ENCODE measurements around the gene CLK2. TPM values are rescaled to one million over a fixed set of nuclear protein-coding genes. Genes with fewer than 3 reads are reported as not detected.

Gene CLK2
- total RNA-seq, 1 donor from 2014 or later: 23.5 TPM

GRCh38 chr1:155285063-155285462 is 11.8 kb upstream of the CLK2 start:
- Histone ChIP-seq H3K27me3 (ENCODE audit: control insufficient read depth in 3 of 3, insufficient read depth in 3 of 3, low read length in 3 of 3) (no peaks in the 10 kb centered on the region), H3K4me1 (ENCODE audit: control insufficient read depth in 3 of 3, insufficient read depth in 3 of 3, low read length in 3 of 3) (no peaks in the 10 kb centered on the region), H3K36me3 (ENCODE audit: control insufficient read depth in 3 of 3, insufficient read depth in 3 of 3, low read length in 3 of 3) (peaks cover 0 to 3% (median 0%) of the 10 kb centered on the region in 3 donors), H3K9me3 (ENCODE audit: control insufficient read depth in 3 of 3, low read length in 3 of 3) (no peaks in the 10 kb centered on the region), H3K9ac (ENCODE audit: low read depth in 1 of 3, low read length in 3 of 3) (no peak overlapping the region), H3K27ac (ENCODE audit: low read depth, low read length) (no peak overlapping the region), H3K4me3 (ENCODE audit: low read length in 3 of 3) (no peak overlapping the region)

GRCh38 chr1:155284476-155284875 is 11.2 kb upstream of the CLK2 start:
- no peaks in the 10 kb centered on the region for H3K9me3 ChIP-seq (ENCODE audit: control insufficient read depth in 3 of 3, low read length in 3 of 3)
- no peak overlapping the region for H3K4me3 ChIP-seq (ENCODE audit: low read length in 3 of 3)
- H3K27me3 ChIP-seq (ENCODE audit: control insufficient read depth in 3 of 3, insufficient read depth in 3 of 3, low read length in 3 of 3): no peaks in the 10 kb centered on the region
- H3K36me3 ChIP-seq (ENCODE audit: control insufficient read depth in 3 of 3, insufficient read depth in 3 of 3, low read length in 3 of 3): peaks cover 0 to 3% (median 0%) of the 10 kb centered on the region in 3 donors
- H3K4me1 ChIP-seq (ENCODE audit: control insufficient read depth in 3 of 3, insufficient read depth in 3 of 3, low read length in 3 of 3): no peaks in the 10 kb centered on the region
- H3K9ac ChIP-seq (ENCODE audit: low read depth in 1 of 3, low read length in 3 of 3): no peak overlapping the region
- no peak overlapping the region for H3K27ac ChIP-seq (ENCODE audit: low read depth, low read length)

GRCh38 chr1:155282488-155283091 is 9.3 kb upstream of the CLK2 start:
- no peaks in the 10 kb centered on the region for H3K27me3 ChIP-seq (ENCODE audit: control insufficient read depth in 3 of 3, insufficient read depth in 3 of 3, low read length in 3 of 3)
- peaks cover 0 to 3% (median 0%) of the 10 kb centered on the region in 3 donors for H3K36me3 ChIP-seq (ENCODE audit: control insufficient read depth in 3 of 3, insufficient read depth in 3 of 3, low read length in 3 of 3)
- no peak overlapping the region for H3K27ac ChIP-seq (ENCODE audit: low read depth, low read length)

DNA sequence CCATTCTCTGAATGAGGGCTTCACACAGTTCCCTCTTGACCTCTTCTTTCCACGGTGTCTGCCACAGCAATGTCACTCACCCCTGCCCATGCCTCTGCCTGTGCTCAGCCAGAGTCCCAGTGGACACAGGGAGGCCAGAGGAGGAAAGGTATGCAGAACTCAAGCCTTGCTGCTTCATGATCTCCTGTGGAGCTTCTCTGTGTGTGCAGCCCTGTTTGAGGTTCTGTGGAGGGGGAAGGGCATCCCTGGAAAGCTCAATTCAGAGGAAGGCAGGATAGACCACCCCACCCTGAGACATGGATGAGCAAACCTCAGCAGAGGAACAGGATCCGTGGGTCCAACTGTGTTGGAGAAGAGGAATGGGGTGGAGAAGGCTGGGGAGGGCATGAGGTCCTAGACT is 6.0 kb upstream of the CLK2 start:
- no peak overlapping the region for H3K4me3 ChIP-seq (ENCODE audit: low read length in 3 of 3)
- no peaks in the 10 kb centered on the region for H3K36me3 ChIP-seq (ENCODE audit: control insufficient read depth in 3 of 3, insufficient read depth in 3 of 3, low read length in 3 of 3)
- no peak overlapping the region for H3K27ac ChIP-seq (ENCODE audit: low read depth, low read length)
- H3K9me3 ChIP-seq (ENCODE audit: control insufficient read depth in 3 of 3, low read length in 3 of 3): no peaks in the 10 kb centered on the region
- peaks cover 13 to 19% (median 19%) of the 10 kb centered on the region in 3 donors for H3K4me1 ChIP-seq (ENCODE audit: control insufficient read depth in 3 of 3, insufficient read depth in 3 of 3, low read length in 3 of 3)
- H3K27me3 ChIP-seq (ENCODE audit: control insufficient read depth in 3 of 3, insufficient read depth in 3 of 3, low read length in 3 of 3): no peaks in the 10 kb centered on the region
- H3K9ac ChIP-seq (ENCODE audit: low read depth in 1 of 3, low read length in 3 of 3): no peak overlapping the region

More at GRCh38 chr1:155282488-155283091, 9.3 kb upstream of the CLK2 start:
- Histone ChIP-seq H3K9me3 (ENCODE audit: control insufficient read depth in 3 of 3, low read length in 3 of 3) (no peaks in the 10 kb centered on the region), H3K9ac (ENCODE audit: low read depth in 1 of 3, low read length in 3 of 3) (no peak overlapping the region), H3K4me3 (ENCODE audit: low read length in 3 of 3) (no peak overlapping the region), H3K4me1 (ENCODE audit: control insufficient read depth in 3 of 3, insufficient read depth in 3 of 3, low read length in 3 of 3) (peaks cover 4 to 8% (median 6%) of the 10 kb centered on the region in 3 donors)

DNA sequence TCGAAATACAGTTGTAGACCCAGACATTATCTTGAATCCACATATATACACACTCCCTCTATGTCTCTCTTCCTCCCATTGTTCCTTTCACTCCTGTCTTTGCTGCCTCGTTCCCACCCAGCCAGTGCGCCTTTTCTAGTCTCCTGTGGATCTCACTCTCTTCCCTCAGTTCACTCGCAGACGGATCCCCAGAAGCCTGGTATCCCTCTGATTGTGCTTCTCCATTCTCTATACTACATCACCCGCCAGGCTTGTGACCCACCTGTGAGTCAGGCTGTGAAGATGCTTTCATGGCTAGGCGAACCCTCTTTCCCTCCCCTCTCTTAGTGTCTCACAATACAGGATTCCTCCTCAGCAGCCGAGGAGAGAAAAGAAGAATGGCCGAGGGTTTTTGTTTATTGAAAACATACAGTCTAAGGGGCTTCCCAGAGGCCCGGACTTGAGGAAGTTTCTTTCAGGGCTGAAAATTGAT is 5.4 kb upstream of the CLK2 start:
- H3K27me3 ChIP-seq (ENCODE audit: control insufficient read depth in 3 of 3, insufficient read depth in 3 of 3, low read length in 3 of 3): no peaks in the 10 kb centered on the region
- H3K27ac ChIP-seq (ENCODE audit: low read depth, low read length): no peak overlapping the region
- H3K4me1 ChIP-seq (ENCODE audit: control insufficient read depth in 3 of 3, insufficient read depth in 3 of 3, low read length in 3 of 3): peaks cover 15 to 22% (median 21%) of the 10 kb centered on the region in 3 donors
- H3K9me3 ChIP-seq (ENCODE audit: control insufficient read depth in 3 of 3, low read length in 3 of 3): no peaks in the 10 kb centered on the region
- H3K4me3 ChIP-seq (ENCODE audit: low read length in 3 of 3): no peak overlapping the region
- no peaks in the 10 kb centered on the region for H3K36me3 ChIP-seq (ENCODE audit: control insufficient read depth in 3 of 3, insufficient read depth in 3 of 3, low read length in 3 of 3)
- no peak overlapping the region for H3K9ac ChIP-seq (ENCODE audit: low read depth in 1 of 3, low read length in 3 of 3)

- no peaks in the 10 kb centered on the region for H3K9me3 ChIP-seq (ENCODE audit: control insufficient read depth in 3 of 3, low read length in 3 of 3)
- H3K27ac ChIP-seq (ENCODE audit: low read depth, low read length): no peak overlapping the region
- peaks cover 18 to 25% (median 23%) of the 10 kb centered on the region in 3 donors for H3K4me1 ChIP-seq (ENCODE audit: control insufficient read depth in 3 of 3, insufficient read depth in 3 of 3, low read length in 3 of 3)
- H3K4me3 ChIP-seq (ENCODE audit: low read length in 3 of 3): peak overlapping the region; percentile 75 to 81 (median 76)
- H3K9ac ChIP-seq (ENCODE audit: low read depth in 1 of 3, low read length in 3 of 3): peak overlapping the region in 2 of 3 donors; percentile 71 to 78
- no peaks in the 10 kb centered on the region for H3K27me3 ChIP-seq (ENCODE audit: control insufficient read depth in 3 of 3, insufficient read depth in 3 of 3, low read length in 3 of 3)
- H3K36me3 ChIP-seq (ENCODE audit: control insufficient read depth in 3 of 3, insufficient read depth in 3 of 3, low read length in 3 of 3): no peaks in the 10 kb centered on the region
Measured at GRCh38 chr1:155277902-155278688, 4.8 kb upstream of the CLK2 start.

- Histone ChIP-seq H3K4me3 (ENCODE audit: low read length in 3 of 3) (peak within 1 kb of the TSS; percentile 75 to 81 (median 76)), H3K36me3 (ENCODE audit: control insufficient read depth in 3 of 3, insufficient read depth in 3 of 3, low read length in 3 of 3) (no peaks in the 10 kb centered on the region), H3K27me3 (ENCODE audit: control insufficient read depth in 3 of 3, insufficient read depth in 3 of 3, low read length in 3 of 3) (no peaks in the 10 kb centered on the region), H3K9ac (ENCODE audit: low read depth in 1 of 3, low read length in 3 of 3) (peak within 1 kb of the TSS; percentile 40 to 78 (median 71)), H3K27ac (ENCODE audit: low read depth, low read length) (no peak within 1 kb of the TSS), H3K4me1 (ENCODE audit: control insufficient read depth in 3 of 3, insufficient read depth in 3 of 3, low read length in 3 of 3) (peaks cover 23 to 28% (median 26%) of the 10 kb centered on the region in 3 donors), H3K9me3 (ENCODE audit: control insufficient read depth in 3 of 3, low read length in 3 of 3) (no peaks in the 10 kb centered on the region)
Measured at GRCh38 chr1:155277070-155277901, 4.0 kb upstream of the CLK2 start, which contains the start of gene HCN3. Gene HCN3 (plus strand): TSS chr1:155277463. CDS start chr1:155277591, 128 bp downstream.

DNA sequence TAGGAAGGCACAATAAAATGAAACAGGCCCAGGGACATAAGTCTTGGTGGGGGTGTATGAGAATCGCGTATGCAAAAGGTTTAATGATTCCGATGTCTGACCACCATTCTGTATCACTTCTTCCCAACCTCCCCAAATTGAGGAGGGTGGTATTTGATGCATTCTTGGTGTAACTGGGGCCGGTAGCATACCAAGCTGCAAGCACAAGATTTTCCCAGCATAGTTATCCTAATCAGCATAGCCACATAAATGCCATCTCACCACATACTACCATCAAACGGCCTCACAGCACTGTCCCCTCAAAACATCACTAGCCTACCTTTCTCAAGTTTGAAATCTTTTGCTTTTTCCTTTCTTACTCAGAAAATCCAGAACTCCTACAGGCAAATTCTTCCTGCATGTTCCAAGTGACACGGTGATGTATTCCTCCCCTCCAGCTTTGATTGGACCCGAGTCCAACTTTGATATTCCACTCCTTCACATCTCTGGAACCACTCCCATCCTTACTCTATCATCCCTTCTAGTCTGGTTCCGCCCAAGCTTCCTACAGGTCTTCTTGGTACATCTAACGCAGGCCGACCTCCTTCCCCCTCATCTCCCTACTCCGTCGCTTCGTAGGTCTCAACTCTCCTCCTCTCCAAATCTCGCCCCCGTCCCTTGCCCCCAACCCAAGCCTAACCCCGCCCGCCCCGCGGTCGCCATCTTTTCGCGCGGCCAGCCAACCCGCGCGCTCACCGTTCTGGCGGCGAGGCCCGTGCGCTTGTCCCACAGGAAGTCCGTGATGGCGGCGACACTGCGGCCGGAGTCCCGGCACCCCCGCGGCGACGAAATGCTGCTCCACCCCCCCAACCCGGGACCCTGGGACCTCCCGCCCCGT is 600 bp downstream of the CLK2 start:
- Histone ChIP-seq H3K9me3 (ENCODE audit: control insufficient read depth in 3 of 3, low read length in 3 of 3) (no peaks in the 10 kb centered on the region), H3K4me3 (ENCODE audit: low read length in 3 of 3) (peak overlapping the region; percentile 91 to 93 (median 93)), H3K9ac (ENCODE audit: low read depth in 1 of 3, low read length in 3 of 3) (peak overlapping the region; percentile 86 to 91 (median 91)), H3K36me3 (ENCODE audit: control insufficient read depth in 3 of 3, insufficient read depth in 3 of 3, low read length in 3 of 3) (peaks cover 28 to 32% (median 31%) of the 10 kb centered on the region in 3 donors), H3K4me1 (ENCODE audit: control insufficient read depth in 3 of 3, insufficient read depth in 3 of 3, low read length in 3 of 3) (peaks cover 24 to 36% (median 30%) of the 10 kb centered on the region in 3 donors), H3K27ac (ENCODE audit: low read depth, low read length) (peak overlapping the region; percentile 93), H3K27me3 (ENCODE audit: control insufficient read depth in 3 of 3, insufficient read depth in 3 of 3, low read length in 3 of 3) (no peaks in the 10 kb centered on the region)

DNA sequence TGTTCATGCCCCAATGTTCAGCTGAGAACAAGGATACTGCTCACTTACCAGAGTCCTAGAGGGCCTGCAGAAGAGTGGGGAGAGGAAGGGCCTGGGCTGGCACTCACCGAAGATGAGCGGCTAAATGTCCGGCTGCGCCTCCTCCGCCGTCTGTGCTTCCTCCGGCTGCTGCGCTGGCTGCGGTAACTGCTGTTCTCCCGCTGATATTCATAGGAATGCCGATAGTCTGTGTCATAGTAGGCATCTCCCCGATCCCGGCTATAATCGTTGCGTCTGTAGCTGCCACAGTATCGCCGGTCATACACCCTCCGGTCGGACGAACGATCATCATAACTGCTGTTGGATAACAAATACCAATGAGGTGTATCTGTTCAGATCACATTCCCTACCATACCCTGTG is 3.9 kb downstream of the CLK2 start:
- Histone ChIP-seq H3K4me1 (ENCODE audit: control insufficient read depth in 3 of 3, insufficient read depth in 3 of 3, low read length in 3 of 3) (peaks cover 19 to 38% (median 29%) of the 10 kb centered on the region in 3 donors), H3K36me3 (ENCODE audit: control insufficient read depth in 3 of 3, insufficient read depth in 3 of 3, low read length in 3 of 3) (peaks cover 53 to 62% (median 61%) of the 10 kb centered on the region in 3 donors), H3K9ac (ENCODE audit: low read depth in 1 of 3, low read length in 3 of 3) (no peak overlapping the region), H3K9me3 (ENCODE audit: control insufficient read depth in 3 of 3, low read length in 3 of 3) (no peaks in the 10 kb centered on the region), H3K27me3 (ENCODE audit: control insufficient read depth in 3 of 3, insufficient read depth in 3 of 3, low read length in 3 of 3) (no peaks in the 10 kb centered on the region), H3K27ac (ENCODE audit: low read depth, low read length) (no peak overlapping the region), H3K4me3 (ENCODE audit: low read length in 3 of 3) (no peak overlapping the region)
